HCT116 (cell line): Measurements from ENCODE around the gene RNPEPL1. TPM values are rescaled to one million over a fixed set of nuclear protein-coding genes. Genes with fewer than 3 reads are reported as not detected.

Source experiments
- ATAC-seq: fragments of 200-7000 bp; cut with Tn5 transposase; 2 replicates; pipeline ENCODE4 v1.9.1; 2020; ENCODE audit warnings: mild to moderate bottlenecking, moderate library complexity
- BruUV-seq: library from RNA; stranded (reverse); fragments of 400-500 nt; replicated peaks from 2 replicates; lab custom pipeline; 2021; lab: Mats Ljungman, UMichigan
- CTCF ChIA-PET: fragments of 300-600 bp; sonication (Branson Sonifier 250); formaldehyde crosslinking; loops from one replicate; lab custom pipeline; 2021; ENCODE audit warnings: antibody characterized with exemption; lab: Charles Lee
- POLR2A ChIA-PET: fragments of 300-600, 350-600 bp; sonication (Branson Sonifier 250); formaldehyde crosslinking; loops from one replicate; lab custom pipeline; 2021; ENCODE audit warnings: antibody characterized with exemption; lab: Charles Lee
- RAD21 ChIA-PET, 2 experiments: fragments of 300-600 bp; sonication (Branson Sonifier 250); formaldehyde crosslinking; loops; one replicate each; lab custom pipeline; 2023; ENCODE audit warnings: low total read pairs in 2 of 2; ENCODE audit not compliant: uncharacterized antibody in 2 of 2, unreplicated experiment in 2 of 2, low non-redundant PET in 1 of 2; lab: Charles Lee
- DNase-seq: peaks from one replicate; pipeline ENCODE4 v3.0.0-alpha.2; 2010; ENCODE audit warnings: low read depth, low spot score
- H2AFZ ChIP-seq: fragments of 200-600 bp; shearing (Covaris generic), sonication (generic); 2 replicates; pipeline ENCODE4 v1.6.1; 2017; ENCODE audit warnings: low read depth, mixed run types, mixed read lengths, antibody characterized with exemption, low read length; ENCODE audit not compliant: poor library complexity, severe bottlenecking
- H3K27ac ChIP-seq: 2 replicates; pipeline ENCODE4 v1.5.1; 2012; ENCODE audit warnings: low read depth, low read length
- H3K27me3 ChIP-seq: fragments of 200-600 bp; sonication (generic); 2 replicates; pipeline ENCODE4 v1.6.1; 2016; ENCODE audit warnings: mixed run types, low read length, mixed read lengths; ENCODE audit not compliant: insufficient read depth
- H3K36me3 ChIP-seq, 2 experiments: fragments of 200-500 bp in 1 of 2; fragments of 200-600 bp in 1 of 2; sonication (Bioruptor generic) in 1 of 2; sonication (generic) in 1 of 2; 2 replicates each; pipeline versions ENCODE4 v1.5.1 to v1.6.1; 2014 to 2016; ENCODE audit warnings: low read length in 2 of 2, inconsistent platforms in 1 of 2, mixed read lengths in 1 of 2, mixed run types in 1 of 2; ENCODE audit not compliant: insufficient read depth in 2 of 2, control insufficient read depth in 1 of 2
- H3K4me1 ChIP-seq, 2 experiments: fragments of 200-600 bp in 1 of 2; sonication (generic) in 1 of 2; 2 replicates each; pipeline versions ENCODE4 v1.5.1 to v1.6.1; 2012 to 2017; ENCODE audit warnings: low read length in 2 of 2, inconsistent platforms in 1 of 2, mild to moderate bottlenecking in 1 of 2, mixed read lengths in 1 of 2, mixed run types in 1 of 2, moderate library complexity in 1 of 2; ENCODE audit not compliant: insufficient read depth in 2 of 2, control insufficient read depth in 1 of 2
- H3K4me2 ChIP-seq: fragments of 200-600 bp; sonication (generic); 2 replicates; pipeline ENCODE4 v1.6.1; 2017; ENCODE audit warnings: mixed run types, low read length, mixed read lengths
- H3K4me3 ChIP-seq, 2 experiments: fragments of 200-600 bp in 1 of 2; sonication (generic) in 1 of 2; replicated peaks in 1 of 2; 2 replicates each; pipeline ENCODE4 v1.5.1; 2011 to 2016; ENCODE audit warnings: low read length in 2 of 2, control low read depth in 1 of 2, low read depth in 1 of 2, mild to moderate bottlenecking in 1 of 2, mixed read lengths in 1 of 2, mixed run types in 1 of 2
- H3K79me2 ChIP-seq: fragments of 200-600 bp; sonication (generic); 2 replicates; pipeline ENCODE4 v1.6.1; 2017; ENCODE audit warnings: mild to moderate bottlenecking, mixed run types, low read length, moderate library complexity, mixed read lengths; ENCODE audit not compliant: insufficient read depth
- H3K9ac ChIP-seq: fragments of 200-600 bp; sonication (generic); 2 replicates; pipeline ENCODE4 v1.6.1; 2016; ENCODE audit warnings: low read length, mixed read lengths
- H3K9me2 ChIP-seq: fragments of 200-600 bp; sonication (generic), shearing (Covaris generic); 2 replicates; pipeline ENCODE4 v1.6.1; 2017; ENCODE audit warnings: mixed run types, mild to moderate bottlenecking, moderate library complexity; ENCODE audit not compliant: insufficient read depth
- H3K9me3 ChIP-seq, 2 experiments: fragments of 200-500 bp in 1 of 2; fragments of 200-600 bp in 1 of 2; sonication (Bioruptor generic) in 1 of 2; sonication (generic) in 1 of 2; 2 replicates each; pipeline ENCODE4 v1.6.1; 2014 to 2017; ENCODE audit warnings: low read length in 2 of 2, mixed read lengths in 2 of 2, inconsistent platforms in 1 of 2, low read depth in 1 of 2, mild to moderate bottlenecking in 1 of 2, mixed run types in 1 of 2, moderate library complexity in 1 of 2; ENCODE audit not compliant: control insufficient read depth in 1 of 2, insufficient read depth in 1 of 2
- H4K20me1 ChIP-seq: fragments of 200-600 bp; sonication (generic), shearing (Covaris generic); 2 replicates; pipeline ENCODE4 v1.6.1; 2017; ENCODE audit warnings: mixed run types, mild to moderate bottlenecking, moderate library complexity; ENCODE audit not compliant: insufficient read depth
- EGR1 ChIP-seq: IDR thresholded peaks from 2 replicates; pipeline ENCODE4 v1.6.1; 2012; ENCODE audit warnings: low read depth
- ELF1 ChIP-seq: IDR thresholded peaks from 2 replicates; pipeline ENCODE4 v1.6.1; 2012; ENCODE audit warnings: low read depth, borderline replicate concordance
- EZH2phosphoT487 ChIP-seq: fragments of 200-600 bp; IDR thresholded peaks from 2 replicates; pipeline ENCODE4 v1.6.1; 2018; ENCODE audit warnings: antibody characterized with exemption, borderline replicate concordance
- FOSL1 ChIP-seq: IDR thresholded peaks from 2 replicates; pipeline ENCODE4 v1.6.1; 2012; ENCODE audit warnings: low read depth
- JUND ChIP-seq: IDR thresholded peaks from 2 replicates; pipeline ENCODE4 v1.6.1; 2012
- POLR2AphosphoS5 ChIP-seq: IDR thresholded peaks from 2 replicates; pipeline ENCODE4 v1.6.1; 2011; ENCODE audit warnings: mild to moderate bottlenecking, low read depth, low read length, moderate library complexity
- RAD21 ChIP-seq: IDR thresholded peaks from 2 replicates; pipeline ENCODE4 v1.6.1; 2012; ENCODE audit warnings: low read depth, mild to moderate bottlenecking
- SP1 ChIP-seq: IDR thresholded peaks from 2 replicates; pipeline ENCODE4 v1.6.1; 2012; ENCODE audit warnings: low read depth
- SRF ChIP-seq: IDR thresholded peaks from 2 replicates; pipeline ENCODE4 v1.6.1; 2012; ENCODE audit warnings: low read depth
- TCF7L2 ChIP-seq: IDR thresholded peaks from 2 replicates; pipeline ENCODE4 v1.7.0; 2011; ENCODE audit warnings: borderline replicate concordance, inconsistent platforms; ENCODE audit not compliant: insufficient read depth, insufficient read length; ENCODE audit errors: extremely low read depth
- YY1 ChIP-seq: IDR thresholded peaks from 2 replicates; pipeline ENCODE4 v1.6.1; 2011; ENCODE audit warnings: low read length, low read depth, moderate library complexity, mild to moderate bottlenecking; ENCODE audit not compliant: insufficient replicate concordance; ENCODE audit errors: extremely low read depth
- ZNF274 ChIP-seq: fragments of 200-500 bp; sonication (Bioruptor generic); IDR thresholded peaks from 2 replicates; pipeline ENCODE4 v1.6.1; 2014; ENCODE audit warnings: mild to moderate bottlenecking, low read depth, low read length, inconsistent platforms
- intact Hi-C: fragments of 100-400 bp; cut with micrococcal nuclease; formaldehyde crosslinking; loops from 2 replicates; pipeline ENCODE4 v1.10.0; 2022
- total RNA-seq: library from RNA; stranded (reverse); gene quantifications from one replicate; pipeline ENCODE4 v1.2.1, GENCODE V29; 2021; ENCODE audit not compliant: unreplicated experiment
- TF ChIP-seq, protein P1 (sequence below): IDR thresholded peaks from 2 replicates; pipeline ENCODE4 v1.6.1; 2012
- TF ChIP-seq, protein P2 (sequence below): IDR thresholded peaks from 2 replicates; pipeline ENCODE4 v1.6.1; 2012; ENCODE audit warnings: low read depth

Gene RNPEPL1
- total RNA-seq, 1 experiment from 2014 or later, result 49.7 TPM

DNA sequence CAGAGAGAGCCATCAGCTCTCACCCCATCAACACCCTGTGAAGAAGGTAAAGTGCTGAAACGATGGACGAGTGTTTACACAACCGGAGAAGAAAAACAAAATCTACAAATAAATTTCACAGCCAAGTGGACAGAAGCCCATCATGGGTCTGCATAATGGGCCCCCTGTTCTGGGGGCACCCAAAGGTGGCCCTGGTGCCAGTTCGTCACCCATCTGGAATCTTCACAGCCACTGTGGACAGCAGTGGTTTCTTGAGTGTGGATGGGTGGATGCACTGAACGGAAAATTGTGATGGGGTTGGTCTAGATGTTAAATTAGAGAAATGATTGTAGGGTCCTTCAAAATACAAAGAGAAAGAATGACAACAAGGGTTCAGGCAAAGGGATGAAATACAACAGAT lies 49.3 kb upstream of the RNPEPL1 start:
- ATAC-seq, result no peak
- H4K20me1 ChIP-seq, result no peaks in the 10 kb centered on the region
- no peaks in the 10 kb centered on the region for H3K27me3 ChIP-seq
- no peak overlapping the region for H3K9ac ChIP-seq
- TF ChIP-seq TCF7L2 (no peak), ZNF274 (no peak), EZH2phosphoT487 (no peak), RAD21 (no peak), YY1 (no peak), JUND (no peak), ELF1 (no peak), EGR1 (no peak), SP1 (no peak)
- TF ChIP-seq, protein P1, sequence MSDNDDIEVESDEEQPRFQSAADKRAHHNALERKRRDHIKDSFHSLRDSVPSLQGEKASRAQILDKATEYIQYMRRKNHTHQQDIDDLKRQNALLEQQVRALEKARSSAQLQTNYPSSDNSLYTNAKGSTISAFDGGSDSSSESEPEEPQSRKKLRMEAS, result no peak
- H3K9me2 ChIP-seq, result no peaks in the 10 kb centered on the region
- H3K9me3 ChIP-seq, result peaks cover 2 to 6% of the 10 kb centered on the region in 2 experiments; a peak in 2 of 4 replicates
- ChIA-PET POLR2A (no interaction called here), CTCF (no interaction called here), RAD21 (no interaction called here)
- intact Hi-C loops, result no loop called here
- H3K4me1 ChIP-seq, result peaks cover 0 to 2% of the 10 kb centered on the region in 2 experiments; a peak in 2 of 4 replicates
- no peak for DNase-seq
- no peak overlapping the region for H3K4me2 ChIP-seq
- peaks cover 0 to 16% of the 10 kb centered on the region in 2 experiments; a peak in 2 of 4 replicates for H3K36me3 ChIP-seq
- no peaks in the 10 kb centered on the region for H3K79me2 ChIP-seq
- H3K27ac ChIP-seq, result no peak overlapping the region
- no peak overlapping the region for H2AFZ ChIP-seq
- no peak overlapping the region for H3K4me3 ChIP-seq
- no TSS peak for BruUV-seq

DNA sequence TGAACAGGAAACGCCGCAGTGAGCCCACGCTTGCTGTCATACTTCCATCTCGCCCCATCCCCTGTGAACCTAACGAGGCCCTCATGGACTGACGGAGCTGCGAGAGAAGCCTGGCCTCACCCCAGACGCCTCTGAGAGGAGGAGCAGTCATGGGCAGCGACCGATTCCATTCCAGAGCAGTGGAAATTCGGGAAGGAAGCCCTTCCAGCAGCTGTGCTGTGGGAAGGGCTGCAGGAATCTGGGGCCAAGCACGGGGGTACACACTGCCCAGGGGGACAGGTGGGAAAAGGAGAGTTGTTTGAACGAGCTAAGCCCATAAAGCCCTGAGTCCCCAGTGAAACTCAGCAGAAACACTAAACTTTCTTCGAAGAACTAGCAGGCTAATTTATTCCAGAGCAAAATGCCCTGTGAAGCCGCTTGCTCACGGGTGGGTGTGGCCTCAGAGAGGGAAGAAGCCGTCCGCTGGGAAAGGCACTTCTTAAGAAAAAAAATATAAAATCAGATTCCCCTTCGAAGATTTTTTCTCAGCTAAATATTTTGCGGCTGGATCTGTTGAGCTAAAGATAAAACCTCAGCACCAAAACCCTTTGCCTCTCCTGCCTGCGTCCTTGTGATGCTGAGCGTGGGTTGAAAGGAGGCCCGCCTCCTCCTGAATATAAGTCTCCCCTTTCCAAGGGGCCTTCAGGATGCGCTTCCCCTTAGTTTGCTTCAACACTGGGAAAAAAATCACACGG lies 48.7 kb upstream of the RNPEPL1 start:
- no peak overlapping the region for H3K9ac ChIP-seq

More for the DNA sequence above, 48.7 kb upstream of the RNPEPL1 start:
- H3K36me3 ChIP-seq, result peaks cover 0 to 21% of the 10 kb centered on the region in 2 experiments; a peak in 2 of 4 replicates
- no peak for DNase-seq
- no peak for TF ChIP-seq FOSL1
- TF ChIP-seq POLR2AphosphoS5, result no peak
- TF ChIP-seq, protein P2, sequence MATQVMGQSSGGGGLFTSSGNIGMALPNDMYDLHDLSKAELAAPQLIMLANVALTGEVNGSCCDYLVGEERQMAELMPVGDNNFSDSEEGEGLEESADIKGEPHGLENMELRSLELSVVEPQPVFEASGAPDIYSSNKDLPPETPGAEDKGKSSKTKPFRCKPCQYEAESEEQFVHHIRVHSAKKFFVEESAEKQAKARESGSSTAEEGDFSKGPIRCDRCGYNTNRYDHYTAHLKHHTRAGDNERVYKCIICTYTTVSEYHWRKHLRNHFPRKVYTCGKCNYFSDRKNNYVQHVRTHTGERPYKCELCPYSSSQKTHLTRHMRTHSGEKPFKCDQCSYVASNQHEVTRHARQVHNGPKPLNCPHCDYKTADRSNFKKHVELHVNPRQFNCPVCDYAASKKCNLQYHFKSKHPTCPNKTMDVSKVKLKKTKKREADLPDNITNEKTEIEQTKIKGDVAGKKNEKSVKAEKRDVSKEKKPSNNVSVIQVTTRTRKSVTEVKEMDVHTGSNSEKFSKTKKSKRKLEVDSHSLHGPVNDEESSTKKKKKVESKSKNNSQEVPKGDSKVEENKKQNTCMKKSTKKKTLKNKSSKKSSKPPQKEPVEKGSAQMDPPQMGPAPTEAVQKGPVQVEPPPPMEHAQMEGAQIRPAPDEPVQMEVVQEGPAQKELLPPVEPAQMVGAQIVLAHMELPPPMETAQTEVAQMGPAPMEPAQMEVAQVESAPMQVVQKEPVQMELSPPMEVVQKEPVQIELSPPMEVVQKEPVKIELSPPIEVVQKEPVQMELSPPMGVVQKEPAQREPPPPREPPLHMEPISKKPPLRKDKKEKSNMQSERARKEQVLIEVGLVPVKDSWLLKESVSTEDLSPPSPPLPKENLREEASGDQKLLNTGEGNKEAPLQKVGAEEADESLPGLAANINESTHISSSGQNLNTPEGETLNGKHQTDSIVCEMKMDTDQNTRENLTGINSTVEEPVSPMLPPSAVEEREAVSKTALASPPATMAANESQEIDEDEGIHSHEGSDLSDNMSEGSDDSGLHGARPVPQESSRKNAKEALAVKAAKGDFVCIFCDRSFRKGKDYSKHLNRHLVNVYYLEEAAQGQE, result no peak
- TF ChIP-seq EZH2phosphoT487, result no peak
- no peak for TF ChIP-seq SRF
- no peak overlapping the region for H2AFZ ChIP-seq
- no peaks in the 10 kb centered on the region for H3K4me1 ChIP-seq
- H3K27me3 ChIP-seq, result no peaks in the 10 kb centered on the region
- no peaks in the 10 kb centered on the region for H4K20me1 ChIP-seq
- CTCF ChIA-PET, result no interaction called here
- no peaks in the 10 kb centered on the region for H3K9me2 ChIP-seq
- peaks cover 5 to 6% of the 10 kb centered on the region in 2 experiments; a peak in 2 of 4 replicates for H3K9me3 ChIP-seq
- POLR2A ChIA-PET, result no interaction called here
- no peak overlapping the region for H3K4me3 ChIP-seq
- no peak overlapping the region for H3K27ac ChIP-seq
- ATAC-seq, result no peak
- RAD21 ChIA-PET, result no interaction called here
- BruUV-seq, result no TSS peak
- intact Hi-C loops, result no loop called here
- no peak overlapping the region for H3K4me2 ChIP-seq
- no peaks in the 10 kb centered on the region for H3K79me2 ChIP-seq
